SK-N-SH treated with all-trans-retinoic acid at 6 μM for 48 hours (cell line): ENCODE measurements around the gene PTPRT.

Source experiments
- ATAC-seq: fragments of 200-7000 bp; cut with Tn5 transposase; 3 replicates; pipeline ENCODE4 v1.9.1; 2020; ENCODE audit warnings: mild to moderate bottlenecking, moderate library complexity
- ARNTL ChIP-seq: fragments of 450-650 bp; formaldehyde crosslinking; IDR thresholded peaks from 2 replicates; pipeline ENCODE4 v1.5.0; 2020; ENCODE audit warnings: low read depth, mild to moderate bottlenecking, moderate library complexity, borderline replicate concordance
- BACH2 ChIP-seq: fragments of 250-450 bp; sonication (Bioruptor Pico); IDR thresholded peaks from 2 replicates; pipeline ENCODE4 v1.9.0; 2021; ENCODE audit warnings: mild to moderate bottlenecking, borderline replicate concordance
- CREB5 ChIP-seq: fragments of 250-450 bp; sonication (Bioruptor Pico); IDR thresholded peaks from 2 replicates; pipeline ENCODE4 v1.5.1; 2020; ENCODE audit warnings: low read depth, mild to moderate bottlenecking, moderate library complexity
- CSDC2 ChIP-seq: fragments of 250-450 bp; sonication (Bioruptor Pico); IDR thresholded peaks from 2 replicates; pipeline ENCODE4 v1.5.0; 2020; ENCODE audit warnings: mild to moderate bottlenecking, moderate library complexity
- CSRNP3 ChIP-seq: fragments of 250-450 bp; sonication (Bioruptor Pico); IDR thresholded peaks from 2 replicates; pipeline ENCODE4 v1.5.1; 2021; ENCODE audit warnings: mild to moderate bottlenecking, moderate library complexity
- ESRRG ChIP-seq: fragments of 250-450 bp; sonication (Bioruptor Pico); IDR thresholded peaks from 2 replicates; pipeline ENCODE4 v1.6.1; 2021; ENCODE audit warnings: mild to moderate bottlenecking
- ISL1 ChIP-seq: fragments of 250-450 bp; sonication (Bioruptor Pico); IDR thresholded peaks from 2 replicates; pipeline ENCODE4 v2.1.2; 2022; ENCODE audit warnings: mild to moderate bottlenecking, moderate library complexity
- OSR1 ChIP-seq: fragments of 250-450 bp; sonication (Bioruptor Pico); IDR thresholded peaks from 2 replicates; pipeline ENCODE4 v1.8.0; 2022; ENCODE audit warnings: moderate library complexity, mild to moderate bottlenecking, inconsistent platforms
- POU6F1 ChIP-seq: fragments of 250-450 bp; sonication (Bioruptor Pico); IDR thresholded peaks from 2 replicates; pipeline ENCODE4 v1.8.0; 2021; ENCODE audit warnings: low read depth, mild to moderate bottlenecking, moderate library complexity, borderline replicate concordance
- PPARA ChIP-seq: fragments of 250-450 bp; sonication (Bioruptor Pico); IDR thresholded peaks from 2 replicates; pipeline ENCODE4 v1.5.0; 2020; ENCODE audit warnings: mild to moderate bottlenecking, borderline replicate concordance
- RARB ChIP-seq: fragments of 250-450 bp; sonication (Bioruptor Pico); IDR thresholded peaks from 2 replicates; pipeline ENCODE4 v1.8.0; 2021; ENCODE audit warnings: mild to moderate bottlenecking, moderate library complexity
- SNAI2 ChIP-seq: fragments of 250-450 bp; sonication (Bioruptor Pico); IDR thresholded peaks from 2 replicates; pipeline ENCODE4 v1.5.0; 2020; ENCODE audit warnings: mild to moderate bottlenecking, moderate library complexity
- TCF4 ChIP-seq: fragments of 250-450 bp; sonication (Bioruptor Pico); IDR thresholded peaks from 2 replicates; pipeline ENCODE4 v1.8.0; 2021; ENCODE audit warnings: mild to moderate bottlenecking, moderate library complexity, borderline replicate concordance
- TOX ChIP-seq: fragments of 250-450 bp; sonication (Bioruptor Pico); IDR thresholded peaks from 2 replicates; pipeline ENCODE4 v1.8.0; 2021; ENCODE audit warnings: mild to moderate bottlenecking, moderate library complexity, borderline replicate concordance
- ZC3H10 ChIP-seq: fragments of 250-450 bp; sonication (Bioruptor Pico); IDR thresholded peaks from 2 replicates; pipeline ENCODE4 v1.5.1; 2021; ENCODE audit warnings: mild to moderate bottlenecking, moderate library complexity
- ZFP3 ChIP-seq: fragments of 250-450 bp; sonication (Bioruptor Pico); IDR thresholded peaks from 2 replicates; pipeline ENCODE4 v1.5.0; 2020; ENCODE audit warnings: mild to moderate bottlenecking, moderate library complexity
- ZNF565 ChIP-seq: fragments of 450-650 bp; formaldehyde crosslinking; conservative IDR thresholded peaks from 2 replicates; pipeline ENCODE4 v1.5.0; 2020; ENCODE audit warnings: low read depth, mild to moderate bottlenecking, moderate library complexity
- ZNF70 ChIP-seq: fragments of 450-650 bp; formaldehyde crosslinking; IDR thresholded peaks from 2 replicates; pipeline ENCODE4 v1.5.0; 2020; ENCODE audit warnings: mild to moderate bottlenecking, moderate library complexity
- ZNF8 ChIP-seq: fragments of 450-650 bp; formaldehyde crosslinking; IDR thresholded peaks from 2 replicates; pipeline ENCODE4 v1.5.0; 2020; ENCODE audit warnings: mild to moderate bottlenecking, moderate library complexity
- TF ChIP-seq, protein P1 (sequence below): fragments of 250-450 bp; sonication (Bioruptor Pico); IDR thresholded peaks from 2 replicates; pipeline ENCODE4 v1.8.0; 2020; ENCODE audit warnings: mild to moderate bottlenecking, moderate library complexity, borderline replicate concordance
- TF ChIP-seq, protein P2 (sequence below): fragments of 250-450 bp; sonication (Bioruptor Pico); IDR thresholded peaks from 2 replicates; pipeline ENCODE4 v1.5.0; 2020; ENCODE audit warnings: mild to moderate bottlenecking, moderate library complexity

PTPRT gene

GRCh38 chr20:42259389-42259788 lies 930.3 kb downstream of the PTPRT start:
- TF ChIP-seq PPARA (CRISPR knock-in tag) (no peak), ZC3H10 (no peak), OSR1 (CRISPR knock-in tag) (no peak), SNAI2 (no peak), TOX (no peak), ZNF8 (CRISPR knock-in tag) (no peak), ARNTL (CRISPR knock-in tag) (no peak), TCF4 (CRISPR knock-in tag) (no peak), ZNF70 (CRISPR knock-in tag) (no peak), ISL1 (CRISPR knock-in tag) (no peak), ESRRG (CRISPR knock-in tag) (no peak), ZNF565 (CRISPR knock-in tag) (no peak), CSDC2 (CRISPR knock-in tag) (no peak)
- TF ChIP-seq, protein P1, sequence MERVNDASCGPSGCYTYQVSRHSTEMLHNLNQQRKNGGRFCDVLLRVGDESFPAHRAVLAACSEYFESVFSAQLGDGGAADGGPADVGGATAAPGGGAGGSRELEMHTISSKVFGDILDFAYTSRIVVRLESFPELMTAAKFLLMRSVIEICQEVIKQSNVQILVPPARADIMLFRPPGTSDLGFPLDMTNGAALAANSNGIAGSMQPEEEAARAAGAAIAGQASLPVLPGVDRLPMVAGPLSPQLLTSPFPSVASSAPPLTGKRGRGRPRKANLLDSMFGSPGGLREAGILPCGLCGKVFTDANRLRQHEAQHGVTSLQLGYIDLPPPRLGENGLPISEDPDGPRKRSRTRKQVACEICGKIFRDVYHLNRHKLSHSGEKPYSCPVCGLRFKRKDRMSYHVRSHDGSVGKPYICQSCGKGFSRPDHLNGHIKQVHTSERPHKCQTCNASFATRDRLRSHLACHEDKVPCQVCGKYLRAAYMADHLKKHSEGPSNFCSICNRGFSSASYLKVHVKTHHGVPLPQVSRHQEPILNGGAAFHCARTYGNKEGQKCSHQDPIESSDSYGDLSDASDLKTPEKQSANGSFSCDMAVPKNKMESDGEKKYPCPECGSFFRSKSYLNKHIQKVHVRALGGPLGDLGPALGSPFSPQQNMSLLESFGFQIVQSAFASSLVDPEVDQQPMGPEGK (CRISPR knock-in tag) = no peak
- TF ChIP-seq, protein P2, sequence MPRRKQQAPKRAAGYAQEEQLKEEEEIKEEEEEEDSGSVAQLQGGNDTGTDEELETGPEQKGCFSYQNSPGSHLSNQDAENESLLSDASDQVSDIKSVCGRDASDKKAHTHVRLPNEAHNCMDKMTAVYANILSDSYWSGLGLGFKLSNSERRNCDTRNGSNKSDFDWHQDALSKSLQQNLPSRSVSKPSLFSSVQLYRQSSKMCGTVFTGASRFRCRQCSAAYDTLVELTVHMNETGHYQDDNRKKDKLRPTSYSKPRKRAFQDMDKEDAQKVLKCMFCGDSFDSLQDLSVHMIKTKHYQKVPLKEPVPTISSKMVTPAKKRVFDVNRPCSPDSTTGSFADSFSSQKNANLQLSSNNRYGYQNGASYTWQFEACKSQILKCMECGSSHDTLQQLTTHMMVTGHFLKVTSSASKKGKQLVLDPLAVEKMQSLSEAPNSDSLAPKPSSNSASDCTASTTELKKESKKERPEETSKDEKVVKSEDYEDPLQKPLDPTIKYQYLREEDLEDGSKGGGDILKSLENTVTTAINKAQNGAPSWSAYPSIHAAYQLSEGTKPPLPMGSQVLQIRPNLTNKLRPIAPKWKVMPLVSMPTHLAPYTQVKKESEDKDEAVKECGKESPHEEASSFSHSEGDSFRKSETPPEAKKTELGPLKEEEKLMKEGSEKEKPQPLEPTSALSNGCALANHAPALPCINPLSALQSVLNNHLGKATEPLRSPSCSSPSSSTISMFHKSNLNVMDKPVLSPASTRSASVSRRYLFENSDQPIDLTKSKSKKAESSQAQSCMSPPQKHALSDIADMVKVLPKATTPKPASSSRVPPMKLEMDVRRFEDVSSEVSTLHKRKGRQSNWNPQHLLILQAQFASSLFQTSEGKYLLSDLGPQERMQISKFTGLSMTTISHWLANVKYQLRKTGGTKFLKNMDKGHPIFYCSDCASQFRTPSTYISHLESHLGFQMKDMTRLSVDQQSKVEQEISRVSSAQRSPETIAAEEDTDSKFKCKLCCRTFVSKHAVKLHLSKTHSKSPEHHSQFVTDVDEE = no peak

GRCh38 chr20:42258564-42259302 lies 931.0 kb downstream of the PTPRT start:
- no peak for ATAC-seq
- TF ChIP-seq BACH2 (no peak), ISL1 (CRISPR knock-in tag) (peak; percentile 46)

More at GRCh38 chr20:42259389-42259788, 930.3 kb downstream of the PTPRT start:
- no peak for ATAC-seq

GRCh38 chr20:42255821-42256220 lies 933.9 kb downstream of the PTPRT start:
- TF ChIP-seq CSDC2 (CRISPR knock-in tag) (no peak), TCF4 (CRISPR knock-in tag) (no peak), TOX (no peak), BACH2 (no peak), ARNTL (CRISPR knock-in tag) (no peak)
- no peak for ATAC-seq

GRCh38 chr20:42254673-42255072 lies 935.0 kb downstream of the PTPRT start:
- ATAC-seq = no peak
- TF ChIP-seq SNAI2 (no peak), ESRRG (CRISPR knock-in tag) (no peak), RARB (CRISPR knock-in tag) (no peak), ARNTL (CRISPR knock-in tag) (no peak), ZFP3 (CRISPR knock-in tag) (no peak), TOX (no peak), CREB5 (CRISPR knock-in tag) (no peak), ZNF70 (CRISPR knock-in tag) (no peak), CSDC2 (CRISPR knock-in tag) (no peak), POU6F1 (CRISPR knock-in tag) (no peak), BACH2 (no peak), CSRNP3 (CRISPR knock-in tag) (no peak)
- TF ChIP-seq, protein P2 = no peak
- TF ChIP-seq, protein P1 (CRISPR knock-in tag) = no peak
